ENCODE measurements around the gene OPCML.

The OPCML gene

GRCh38 chr11:132579136-132579535 is 953.2 kb downstream of the OPCML start:
- no peak for TF ChIP-seq ZNF274 (IDR thresholded peaks at IDR 0.05; ENCODE audit: low read depth, low read length)
- no peak overlapping the region for H3K4me3 ChIP-seq (ENCODE audit: low read length)

- H3K4me3 ChIP-seq (ENCODE audit: low read length) = no peak overlapping the region
- no peak for TF ChIP-seq ZNF274 (IDR thresholded peaks at IDR 0.05; ENCODE audit: low read depth, low read length)
Measured at GRCh38 chr11:132578580-132578979, 953.7 kb downstream of the OPCML start.

GRCh38 chr11:132576706-132577105 is 955.6 kb downstream of the OPCML start:
- no peak for TF ChIP-seq ZNF274 (IDR thresholded peaks at IDR 0.05; ENCODE audit: low read depth, low read length)
- H3K4me3 ChIP-seq (ENCODE audit: low read length) = no peak overlapping the region

GRCh38 chr11:132564091-132564885 is 968.0 kb downstream of the OPCML start:
- H3K4me3 ChIP-seq (ENCODE audit: low read length) = no peak overlapping the region
- TF ChIP-seq ZNF274 (IDR thresholded peaks at IDR 0.05; ENCODE audit: low read depth, low read length) = no peak

- no peak for TF ChIP-seq ZNF274 (IDR thresholded peaks at IDR 0.05; ENCODE audit: low read depth, low read length)
Measured at GRCh38 chr11:132563050-132563449, 969.3 kb downstream of the OPCML start.

GRCh38 chr11:132561937-132562336 is 970.4 kb downstream of the OPCML start:
- TF ChIP-seq ZNF274 (IDR thresholded peaks at IDR 0.05; ENCODE audit: low read depth, low read length) = no peak

More at GRCh38 chr11:132563050-132563449, 969.3 kb downstream of the OPCML start:
- H3K4me3 ChIP-seq (ENCODE audit: low read length) = no peak overlapping the region

GRCh38 chr11:132559331-132560036 is 972.8 kb downstream of the OPCML start:
- no peak overlapping the region for H3K4me3 ChIP-seq (ENCODE audit: low read length)
- TF ChIP-seq ZNF274 (IDR thresholded peaks at IDR 0.05; ENCODE audit: low read depth, low read length) = no peak

More at GRCh38 chr11:132561937-132562336, 970.4 kb downstream of the OPCML start:
- H3K4me3 ChIP-seq (ENCODE audit: low read length) = no peak overlapping the region

- H3K4me3 ChIP-seq (ENCODE audit: low read length) = no peak overlapping the region
- TF ChIP-seq ZNF274 (IDR thresholded peaks at IDR 0.05; ENCODE audit: low read depth, low read length) = no peak
Measured at GRCh38 chr11:132556316-132556715, 976.0 kb downstream of the OPCML start.

- H3K4me3 ChIP-seq (ENCODE audit: low read length) = no peak overlapping the region
- TF ChIP-seq ZNF274 (IDR thresholded peaks at IDR 0.05; ENCODE audit: low read depth, low read length) = no peak
Measured at GRCh38 chr11:132555617-132556016, 976.7 kb downstream of the OPCML start.

- TF ChIP-seq ZNF274 (IDR thresholded peaks at IDR 0.05; ENCODE audit: low read depth, low read length) = no peak
- no peak overlapping the region for H3K4me3 ChIP-seq (ENCODE audit: low read length)
Measured at GRCh38 chr11:132551016-132551415, 981.3 kb downstream of the OPCML start.

- TF ChIP-seq ZNF274 (IDR thresholded peaks at IDR 0.05; ENCODE audit: low read depth, low read length) = no peak
- no peak overlapping the region for H3K4me3 ChIP-seq (ENCODE audit: low read length)
Measured at GRCh38 chr11:132549561-132549960, 982.7 kb downstream of the OPCML start.

- TF ChIP-seq ZNF274 (IDR thresholded peaks at IDR 0.05; ENCODE audit: low read depth, low read length) = no peak
Measured at GRCh38 chr11:132549001-132549400, 983.3 kb downstream of the OPCML start.

GRCh38 chr11:132544007-132544406 is 988.3 kb downstream of the OPCML start:
- H3K4me3 ChIP-seq (ENCODE audit: low read length) = no peak overlapping the region
- no peak for TF ChIP-seq ZNF274 (IDR thresholded peaks at IDR 0.05; ENCODE audit: low read depth, low read length)

More at GRCh38 chr11:132549001-132549400, 983.3 kb downstream of the OPCML start:
- no peak overlapping the region for H3K4me3 ChIP-seq (ENCODE audit: low read length)

- no peak overlapping the region for H3K4me3 ChIP-seq (ENCODE audit: low read length)
- TF ChIP-seq ZNF274 (IDR thresholded peaks at IDR 0.05; ENCODE audit: low read depth, low read length) = no peak
Measured at GRCh38 chr11:132541794-132542193, 990.5 kb downstream of the OPCML start.

GRCh38 chr11:132540581-132540980 is 991.7 kb downstream of the OPCML start:
- no peak for TF ChIP-seq ZNF274 (IDR thresholded peaks at IDR 0.05; ENCODE audit: low read depth, low read length)
- H3K4me3 ChIP-seq (ENCODE audit: low read length) = no peak overlapping the region
